ENCODE data around the gene TNFRSF11A. TPM values are rescaled to one million over a fixed set of nuclear protein-coding genes. Genes with fewer than 3 reads are reported as not detected.

The TNFRSF11A gene
- total RNA-seq, 1 donor: not detected

DNA sequence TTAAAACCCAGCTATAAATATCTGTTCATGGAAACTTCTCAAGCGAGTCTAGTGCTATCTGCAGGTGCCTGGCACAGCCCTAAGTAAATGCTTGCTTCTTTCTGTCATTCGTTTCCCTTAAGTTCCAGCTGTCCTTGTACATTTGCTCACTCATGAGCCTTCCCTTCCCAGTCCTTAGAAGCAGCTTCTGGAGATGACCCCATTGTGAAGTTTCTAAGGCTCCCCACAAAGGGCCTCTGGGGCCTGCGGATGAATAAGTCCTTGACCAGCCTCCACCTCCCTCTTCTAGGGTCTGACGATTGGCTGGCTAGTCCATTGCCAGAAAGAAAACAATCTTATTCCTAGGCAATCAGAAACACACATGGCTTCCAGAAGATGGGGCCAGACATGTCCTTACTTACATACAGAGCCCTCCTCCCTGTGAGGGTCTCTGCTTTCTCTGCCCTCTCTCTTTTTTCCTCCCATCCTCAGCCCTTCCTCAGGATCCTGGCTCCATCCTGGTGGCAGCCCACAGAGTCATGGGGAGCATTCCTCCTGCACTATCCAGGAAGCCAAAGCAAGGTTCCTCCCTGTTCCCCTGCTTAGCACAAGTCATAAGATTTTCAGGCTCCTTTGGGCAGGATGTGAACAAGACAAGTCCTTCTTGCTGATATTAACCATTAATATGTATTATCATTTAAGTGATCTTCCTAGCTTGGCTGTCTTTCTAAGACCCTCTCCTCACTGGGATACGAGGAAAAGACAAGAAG lies 87.3 kb downstream of the TNFRSF11A start:
- H3K4me3 ChIP-seq (ENCODE audit: low read depth, low read length): no peak overlapping the region
- DNase-seq (ENCODE audit: low read depth): no peak
- TF ChIP-seq, protein P1, sequence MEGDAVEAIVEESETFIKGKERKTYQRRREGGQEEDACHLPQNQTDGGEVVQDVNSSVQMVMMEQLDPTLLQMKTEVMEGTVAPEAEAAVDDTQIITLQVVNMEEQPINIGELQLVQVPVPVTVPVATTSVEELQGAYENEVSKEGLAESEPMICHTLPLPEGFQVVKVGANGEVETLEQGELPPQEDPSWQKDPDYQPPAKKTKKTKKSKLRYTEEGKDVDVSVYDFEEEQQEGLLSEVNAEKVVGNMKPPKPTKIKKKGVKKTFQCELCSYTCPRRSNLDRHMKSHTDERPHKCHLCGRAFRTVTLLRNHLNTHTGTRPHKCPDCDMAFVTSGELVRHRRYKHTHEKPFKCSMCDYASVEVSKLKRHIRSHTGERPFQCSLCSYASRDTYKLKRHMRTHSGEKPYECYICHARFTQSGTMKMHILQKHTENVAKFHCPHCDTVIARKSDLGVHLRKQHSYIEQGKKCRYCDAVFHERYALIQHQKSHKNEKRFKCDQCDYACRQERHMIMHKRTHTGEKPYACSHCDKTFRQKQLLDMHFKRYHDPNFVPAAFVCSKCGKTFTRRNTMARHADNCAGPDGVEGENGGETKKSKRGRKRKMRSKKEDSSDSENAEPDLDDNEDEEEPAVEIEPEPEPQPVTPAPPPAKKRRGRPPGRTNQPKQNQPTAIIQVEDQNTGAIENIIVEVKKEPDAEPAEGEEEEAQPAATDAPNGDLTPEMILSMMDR (IDR thresholded peaks at IDR 0.05; ENCODE audit: insufficient read depth, low read depth, low read length): no peak

DNA sequence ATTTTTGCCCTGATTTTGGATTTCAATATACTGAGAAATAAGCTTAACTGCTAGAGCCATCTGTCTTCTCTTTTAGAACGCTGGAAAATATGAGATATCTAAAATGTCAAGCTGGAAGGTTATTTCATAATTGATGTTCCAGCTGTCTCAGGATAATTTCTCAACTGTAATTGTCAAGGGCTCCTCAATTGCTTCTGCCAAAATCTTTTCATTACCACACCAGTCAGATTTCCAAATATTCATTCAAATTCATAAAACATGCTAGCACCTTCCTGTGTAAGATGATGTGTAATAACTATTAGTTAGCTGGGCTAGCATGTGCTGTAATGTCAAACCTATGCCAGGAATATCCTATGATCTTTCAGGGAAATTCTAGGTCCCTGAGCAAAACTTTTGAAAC lies 88.1 kb downstream of the TNFRSF11A start:
- TF ChIP-seq, protein P1 (IDR thresholded peaks at IDR 0.05; ENCODE audit: insufficient read depth, low read depth, low read length): no peak
- no peak for DNase-seq (ENCODE audit: low read depth)

DNA sequence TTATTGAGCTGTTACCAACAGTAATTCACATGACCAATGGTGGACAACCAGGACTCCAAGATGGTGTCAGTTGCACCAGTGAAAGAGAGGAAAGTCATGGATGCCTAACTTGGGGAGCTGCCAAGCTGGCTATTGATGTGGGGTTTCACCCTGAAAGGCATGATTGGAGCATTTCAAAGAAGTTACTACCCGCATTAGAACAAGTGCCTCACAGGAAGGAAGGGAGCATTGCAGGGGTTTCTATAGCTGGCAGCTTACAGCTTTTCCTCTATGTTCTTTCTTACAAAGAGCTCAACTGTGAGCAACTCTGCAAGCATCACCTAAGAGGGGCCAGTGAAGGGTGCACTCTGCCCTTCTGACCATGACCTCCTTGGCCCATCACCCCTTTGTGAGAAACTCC lies 93.1 kb downstream of the TNFRSF11A start:
- TF ChIP-seq, protein P1 (IDR thresholded peaks at IDR 0.05; ENCODE audit: insufficient read depth, low read depth, low read length): no peak

More for the DNA sequence above, 88.1 kb downstream of the TNFRSF11A start:
- no peak overlapping the region for H3K4me3 ChIP-seq (ENCODE audit: low read depth, low read length)

DNA sequence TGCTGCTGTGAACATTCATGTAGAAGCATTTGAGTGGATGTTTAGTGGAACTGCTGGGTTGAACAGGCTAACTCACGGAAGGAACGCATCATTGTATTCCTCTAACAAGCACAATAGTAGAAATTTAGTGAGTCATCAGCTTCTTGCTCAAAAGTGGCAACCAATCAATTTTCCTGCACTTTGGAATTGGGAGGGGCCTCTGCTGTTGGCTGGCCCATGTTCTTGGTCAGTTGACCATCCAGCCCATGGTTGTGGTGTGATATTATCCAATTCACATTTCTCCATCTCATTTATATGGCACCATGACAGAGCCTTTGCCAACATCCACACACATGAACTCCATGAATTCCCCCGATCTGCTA lies 95.0 kb downstream of the TNFRSF11A start:
- H3K4me3 ChIP-seq (ENCODE audit: low read depth, low read length): no peak overlapping the region
- no peak for DNase-seq (ENCODE audit: low read depth)
- TF ChIP-seq, protein P1 (IDR thresholded peaks at IDR 0.05; ENCODE audit: insufficient read depth, low read depth, low read length): no peak

More for the DNA sequence above, 93.1 kb downstream of the TNFRSF11A start:
- DNase-seq (ENCODE audit: low read depth): no peak
- no peak overlapping the region for H3K4me3 ChIP-seq (ENCODE audit: low read depth, low read length)

DNA sequence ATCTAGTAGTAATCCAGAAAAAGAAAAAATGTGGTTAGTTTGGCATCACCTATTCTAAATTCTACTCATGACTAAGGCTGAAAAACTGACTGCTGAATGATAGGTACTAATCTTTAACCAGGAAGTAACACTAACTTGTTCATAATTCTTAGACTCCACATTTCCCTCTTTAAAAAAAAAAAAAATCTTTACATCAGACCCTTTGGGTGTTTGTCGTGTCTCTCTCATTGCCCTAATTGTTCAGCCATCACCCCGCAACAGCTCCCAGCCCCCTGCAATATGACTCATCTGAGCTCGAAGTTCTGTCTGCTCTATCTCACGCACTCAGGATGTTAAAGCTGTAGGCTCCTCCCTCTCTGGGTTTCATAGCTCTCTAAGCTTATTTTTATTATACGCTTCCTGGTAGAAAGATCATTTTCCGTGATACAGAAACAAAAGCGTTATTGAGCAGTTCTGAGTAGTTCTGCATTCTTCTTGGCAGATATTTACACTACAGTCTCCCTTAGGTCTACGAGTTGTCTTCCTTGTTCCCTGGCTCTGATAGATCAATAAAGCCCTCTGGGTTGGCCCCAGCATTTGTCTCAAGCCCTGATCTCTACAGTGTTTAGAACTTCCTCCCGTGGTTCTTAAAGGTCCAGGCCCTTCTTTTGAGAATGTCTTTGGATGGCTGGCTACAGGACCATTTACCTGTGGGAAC lies 95.6 kb downstream of the TNFRSF11A start:
- DNase-seq (ENCODE audit: low read depth): peak; percentile 78
- no peak overlapping the region for H3K4me3 ChIP-seq (ENCODE audit: low read depth, low read length)
- TF ChIP-seq, protein P1 (IDR thresholded peaks at IDR 0.05; ENCODE audit: insufficient read depth, low read depth, low read length): no peak

DNA sequence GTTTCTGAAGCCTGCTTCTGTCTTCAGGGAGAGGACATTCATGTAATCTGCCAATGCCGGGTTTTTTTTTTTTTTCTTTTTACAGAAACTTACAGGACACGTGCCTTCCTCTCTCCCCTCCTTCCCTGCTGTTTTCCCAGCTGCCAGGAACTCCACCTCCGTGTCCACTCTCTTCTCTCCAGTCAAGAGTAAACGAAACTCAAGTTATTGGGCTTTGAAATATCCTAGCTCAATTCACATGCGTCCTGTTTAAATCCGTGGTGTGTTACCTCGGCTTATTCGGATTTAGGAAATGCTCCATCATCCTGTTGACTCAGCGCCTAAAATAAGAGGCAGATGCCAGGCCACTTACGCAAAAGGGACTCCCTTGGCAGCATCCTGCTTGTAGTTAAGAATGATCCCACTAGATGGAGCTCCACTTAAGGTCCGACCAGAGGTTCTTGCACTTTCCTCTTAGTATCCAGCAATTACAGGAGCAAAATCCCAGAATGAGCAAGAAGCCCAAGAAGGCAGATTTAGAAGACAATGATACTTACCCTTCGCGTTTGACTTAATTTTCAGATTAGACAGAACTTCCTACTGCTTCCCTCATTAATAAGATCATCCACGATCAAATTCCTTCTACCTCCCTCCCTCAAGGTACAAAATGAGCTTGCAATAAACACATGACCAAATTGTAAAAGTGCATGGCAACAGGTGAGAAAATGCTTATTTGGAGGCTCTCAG lies 100.5 kb downstream of the TNFRSF11A start:
- TF ChIP-seq, protein P1 (IDR thresholded peaks at IDR 0.05; ENCODE audit: insufficient read depth, low read depth, low read length): peak; percentile 89
- peak overlapping the region; percentile 28 for H3K4me3 ChIP-seq (ENCODE audit: low read depth, low read length)
- DNase-seq (ENCODE audit: low read depth): peak; percentile 97
